GM18508 (cell line): ENCODE data around the gene USP49.
"Not testable (repeated sequence)": the region's sequence is repeated elsewhere in the genome, so short reads cannot be mapped to it uniquely, and the experiment has no call there.

Source experiments
- ATAC-seq: cut with Tn5 transposase; IDR thresholded peaks from one replicate; pipeline ENCODE4 v1.9.1; 2021; ENCODE audit warnings: moderate number of reproducible peaks; ENCODE audit not compliant: insufficient read depth, unreplicated experiment

The USP49 gene

GRCh38 chr6:41766043-41766664 lies 129.0 kb downstream of the USP49 start:
- not testable (repeated sequence) for ATAC-seq

- no peak for ATAC-seq
Measured at GRCh38 chr6:41763470-41763869, 131.7 kb downstream of the USP49 start.

DNA sequence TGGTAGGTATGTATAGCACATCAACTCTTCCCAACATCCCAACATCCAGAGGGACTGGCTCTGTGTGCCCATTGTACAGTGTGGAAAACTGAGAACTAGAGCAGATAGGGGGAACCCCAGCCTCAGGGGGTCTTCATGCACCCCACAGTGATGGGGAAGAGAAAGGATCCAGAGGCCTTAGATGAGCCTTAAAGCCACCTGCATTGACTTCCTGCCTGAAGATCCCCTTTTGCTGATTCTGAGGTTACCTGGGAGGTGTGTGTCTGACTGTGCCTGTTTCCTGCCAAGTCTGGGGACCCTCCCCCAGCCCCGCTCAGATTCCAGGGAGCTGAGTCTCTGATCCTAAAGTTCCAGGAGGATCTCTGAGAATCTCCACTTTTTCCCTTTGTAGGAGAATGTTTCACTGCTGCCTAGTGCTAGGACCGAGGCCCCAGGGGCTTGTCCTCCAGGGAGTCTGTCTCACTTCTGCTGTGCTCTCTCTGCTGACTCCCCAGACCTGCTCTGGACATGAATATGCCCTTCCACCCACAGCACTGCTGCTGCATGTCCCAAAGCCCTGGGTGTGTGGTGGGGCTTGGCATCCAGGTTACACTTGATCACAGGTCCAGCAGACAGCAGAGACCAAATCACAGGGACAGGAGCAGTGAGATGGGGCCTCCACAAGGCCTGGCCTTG lies 135.1 kb downstream of the USP49 start:
- no peak for ATAC-seq

DNA sequence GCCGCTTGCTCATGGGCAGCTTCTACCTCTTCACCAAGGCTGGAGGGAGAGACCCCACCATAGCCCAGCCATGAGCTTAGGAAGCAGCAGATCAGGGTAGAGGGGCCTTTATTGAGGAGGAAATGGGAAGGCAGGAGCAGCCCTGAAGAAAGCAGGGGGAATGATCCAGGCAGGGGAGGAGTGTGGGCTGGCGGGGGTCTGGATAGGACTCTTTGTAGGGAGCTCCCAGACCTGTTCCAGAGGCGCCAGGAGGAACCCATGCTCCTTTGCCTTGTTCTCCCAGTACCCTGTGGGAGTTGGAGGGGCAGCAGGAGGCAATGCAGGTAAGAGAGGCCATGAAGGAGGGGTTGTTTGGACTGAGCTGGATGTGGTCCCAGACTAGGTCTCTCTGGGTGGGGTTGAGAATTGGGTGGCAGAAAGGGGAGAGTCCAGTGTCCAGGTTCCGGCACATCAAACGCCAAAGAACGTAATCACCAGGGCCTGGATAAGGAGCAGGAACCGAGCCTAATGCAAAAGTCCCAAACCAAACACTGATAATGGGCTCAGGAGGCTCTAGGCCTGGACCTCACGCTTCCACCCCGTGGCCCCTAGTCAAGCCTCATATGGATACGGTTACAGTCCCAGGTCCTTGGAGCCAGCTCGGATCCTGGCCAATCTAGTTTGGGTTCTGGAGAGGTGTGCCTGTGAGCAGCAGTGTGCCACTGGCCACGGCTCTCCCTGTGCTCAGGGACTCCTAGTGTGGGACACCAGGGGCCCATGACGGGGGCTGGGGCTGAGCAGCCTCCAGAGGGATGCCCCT lies 135.9 kb downstream of the USP49 start:
- no peak for ATAC-seq

- ATAC-seq, result no peak
Measured at GRCh38 chr6:41758641-41759035, 136.5 kb downstream of the USP49 start.

- no peak for ATAC-seq
Measured at GRCh38 chr6:41757931-41758640, 137.1 kb downstream of the USP49 start.

DNA sequence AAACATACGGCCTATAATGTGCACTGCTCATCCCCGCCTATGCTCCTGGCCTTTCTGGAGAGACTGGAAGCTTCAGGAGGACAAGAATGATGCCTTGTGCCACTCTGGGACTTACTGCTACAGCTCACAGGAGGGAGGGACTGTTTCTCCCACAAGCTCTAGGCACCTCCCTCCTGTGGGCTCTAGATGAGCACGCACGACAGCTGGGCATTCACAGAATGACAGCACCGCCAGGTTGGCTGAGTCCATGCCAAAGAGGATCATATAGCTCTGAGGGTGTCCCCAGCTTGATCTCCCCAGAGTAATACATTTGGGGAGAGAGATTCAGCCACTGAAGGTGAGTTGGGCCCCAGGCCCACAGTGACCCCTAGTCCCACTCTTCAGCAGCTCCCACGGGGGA lies 137.9 kb downstream of the USP49 start:
- ATAC-seq, result no peak

DNA sequence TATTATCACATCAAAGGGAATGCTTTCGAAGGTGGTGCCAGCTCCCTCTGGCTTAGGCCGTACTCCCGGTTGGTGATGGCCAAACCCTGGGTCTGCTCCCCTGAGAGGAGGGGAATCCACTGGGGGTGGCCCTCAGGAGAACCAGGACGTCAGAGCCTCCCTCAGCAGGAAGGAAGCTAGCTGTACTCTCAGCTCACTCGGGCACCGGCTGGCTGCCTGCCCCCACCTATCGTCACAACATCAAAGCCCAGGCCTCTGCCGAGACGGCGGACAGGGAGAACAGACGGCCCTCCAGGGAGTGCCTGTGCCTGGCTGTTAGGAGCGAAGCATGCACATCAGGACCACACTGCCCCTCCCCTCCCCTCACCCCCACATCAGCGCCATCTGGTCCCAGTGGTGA lies 138.8 kb downstream of the USP49 start:
- ATAC-seq, result no peak

DNA sequence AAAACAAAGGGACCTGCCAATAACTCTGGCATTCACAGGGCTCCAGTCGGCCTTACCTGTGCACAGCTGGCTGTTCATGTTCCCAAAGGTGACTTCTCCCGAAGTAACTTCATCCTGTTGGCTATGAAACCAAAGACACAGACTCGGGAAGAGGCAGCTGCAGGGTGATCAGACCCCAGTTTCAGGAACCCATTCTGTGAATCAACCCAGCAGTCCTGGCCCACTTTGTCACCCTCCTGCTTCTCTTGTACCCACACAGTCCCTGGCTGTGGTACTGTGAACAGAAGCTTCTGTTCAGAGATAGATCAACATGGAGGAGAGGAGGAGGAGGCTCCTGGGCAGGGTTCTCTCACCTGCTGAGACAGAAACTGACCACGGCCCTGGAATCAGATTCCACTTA lies 139.3 kb downstream of the USP49 start:
- no peak for ATAC-seq

DNA sequence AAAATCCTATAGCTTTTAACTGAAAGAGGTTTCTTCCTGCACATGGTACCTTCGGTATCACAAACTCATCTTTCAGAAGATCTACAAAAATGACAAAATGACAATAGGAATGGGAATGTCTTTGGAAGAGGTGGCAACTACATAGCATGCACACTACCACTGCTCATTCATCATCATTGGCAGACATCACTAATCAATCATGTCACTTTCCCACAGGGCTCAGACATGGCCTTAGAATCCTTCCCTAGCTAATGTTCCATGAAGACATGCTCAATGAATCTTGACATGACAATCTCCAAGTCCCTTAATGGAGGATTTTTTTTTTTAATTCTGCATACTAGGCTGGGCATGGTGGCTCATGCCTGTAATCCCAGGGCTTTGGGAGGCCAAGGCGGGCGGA lies 144.8 kb downstream of the USP49 start:
- no peak for ATAC-seq

DNA sequence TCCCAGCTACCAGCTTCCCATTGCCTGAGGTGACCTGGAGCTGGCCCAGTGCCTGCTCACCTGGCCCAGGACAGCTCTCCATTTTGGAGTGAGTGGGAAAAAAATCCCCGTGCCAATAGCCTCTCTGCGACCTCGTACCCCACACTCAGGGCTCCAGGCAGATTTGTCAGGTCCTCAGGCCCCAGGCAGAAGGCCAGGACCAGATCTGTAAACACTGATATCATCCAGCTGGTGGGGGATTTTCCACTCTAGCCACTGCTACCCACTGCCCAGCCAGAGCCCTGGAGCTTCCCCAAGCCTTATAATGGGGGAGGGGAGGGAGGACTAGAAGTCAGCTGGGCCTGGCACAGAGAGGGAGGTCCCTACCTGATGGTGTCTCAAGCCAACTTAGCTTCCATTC lies 146.6 kb downstream of the USP49 start:
- no peak for ATAC-seq

GRCh38 chr6:41748102-41748477 lies 147.1 kb downstream of the USP49 start:
- no peak for ATAC-seq

- no peak for ATAC-seq
Measured at GRCh38 chr6:41747256-41748101, 147.7 kb downstream of the USP49 start, which contains the start of gene PGC. Gene PGC, minus strand, starts transcription at chr6:41747397. Its CDS starts 63 bp downstream, at chr6:41747334.

DNA sequence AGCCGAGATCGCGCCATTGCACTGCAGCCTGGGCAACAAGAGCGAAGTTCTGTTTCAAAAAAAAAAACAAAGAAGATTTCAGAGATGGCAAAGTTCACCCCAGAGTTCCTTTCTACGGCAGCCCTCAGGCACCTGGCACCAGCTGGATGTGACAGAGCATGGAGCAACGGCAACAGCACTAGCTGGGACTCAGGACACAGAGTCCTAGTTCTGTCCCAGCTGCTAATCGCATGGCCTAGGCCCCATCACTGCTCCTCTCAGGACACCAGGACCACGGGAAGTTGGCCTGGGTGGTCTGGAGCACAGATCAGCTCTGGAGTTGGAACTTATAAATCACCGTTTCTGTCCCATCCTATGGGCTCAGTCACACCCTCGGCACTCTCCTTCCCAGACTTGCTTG lies 149.1 kb downstream of the USP49 start:
- no peak for ATAC-seq

- no peak for ATAC-seq
Measured at GRCh38 chr6:41744236-41744787, 150.9 kb downstream of the USP49 start.

- no peak for ATAC-seq
Measured at GRCh38 chr6:41743406-41744235, 151.6 kb downstream of the USP49 start.

DNA sequence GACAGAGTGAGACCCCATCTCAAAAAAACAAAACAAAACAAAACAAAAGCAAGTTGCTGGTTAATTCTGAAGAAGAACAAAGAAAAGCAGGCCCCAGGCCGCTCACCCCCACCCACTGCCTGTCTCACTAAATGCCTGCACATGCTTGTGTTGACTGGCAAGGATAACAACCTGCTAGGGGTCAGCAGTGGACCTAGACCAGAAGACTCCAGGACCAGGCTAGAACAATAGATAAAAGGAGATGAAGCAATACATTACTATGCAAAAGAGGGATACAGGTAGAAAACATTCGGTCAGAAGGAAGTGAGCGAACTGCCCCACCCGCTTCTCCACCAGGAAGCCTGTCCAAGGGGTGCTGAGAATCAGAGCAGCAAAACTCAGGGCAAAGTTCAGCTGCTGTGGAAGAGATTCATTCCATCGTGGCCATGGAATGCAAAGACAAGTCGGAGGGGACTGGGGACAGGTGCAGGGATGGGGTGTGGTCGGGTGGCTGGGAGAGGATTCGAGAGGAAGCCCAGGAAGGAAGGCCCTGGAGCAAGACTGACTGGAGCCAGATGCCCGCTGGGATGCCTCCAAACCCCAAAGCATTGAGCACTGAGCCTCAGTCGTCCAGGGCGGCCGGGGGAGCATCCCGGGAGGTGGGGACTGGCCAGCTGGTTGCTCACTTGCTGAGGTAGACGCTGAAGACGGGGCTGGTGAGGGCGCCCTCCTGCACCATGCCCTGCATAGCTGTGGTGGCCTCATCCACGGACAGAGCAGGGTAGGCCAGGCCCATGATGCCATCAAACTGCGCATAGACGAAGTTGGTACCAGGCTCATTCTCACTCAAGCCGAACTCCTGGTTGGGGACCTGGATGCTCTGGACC lies 153.3 kb downstream of the USP49 start:
- ATAC-seq, result no peak
